HEK293T (cell line): ENCODE measurements around the gene ZNF697.

Source experiments
- CTCF ChIA-PET: fragments of 350-600 bp; formaldehyde crosslinking; extraction: SDS; loops from one replicate; lab custom pipeline; 2021; ENCODE audit warnings: antibody characterized with exemption, inconsistent platforms; lab: Yijun Ruan, JAX
- POLR2A ChIA-PET: fragments of 350-600 bp; formaldehyde crosslinking; extraction: SDS; loops from one replicate; lab custom pipeline; 2020; ENCODE audit warnings: antibody characterized with exemption, inconsistent platforms; lab: Yijun Ruan, JAX
- DNase-seq: peaks from one replicate; pipeline ENCODE4 v3.0.0; 2012; ENCODE audit warnings: mixed read lengths; ENCODE audit errors: extremely low spot score
- ARNT ChIP-seq: fragments of 450-650 bp; IDR thresholded peaks from 2 replicates; pipeline ENCODE4 v1.6.1; 2017; ENCODE audit warnings: mild to moderate bottlenecking
- BHLHE40 ChIP-seq: fragments of 450-650 bp; IDR thresholded peaks from 2 replicates; pipeline ENCODE4 v1.6.1; 2016; ENCODE audit warnings: mild to moderate bottlenecking, moderate library complexity, borderline replicate concordance
- CTBP1 ChIP-seq: fragments of 450-650 bp; IDR thresholded peaks from 2 replicates; pipeline ENCODE4 v1.6.1; 2016; ENCODE audit warnings: borderline replicate concordance
- ELF4 ChIP-seq: fragments of 450-650 bp; IDR thresholded peaks from 2 replicates; pipeline ENCODE4 v1.6.1; 2017; ENCODE audit warnings: antibody characterized with exemption
- FOXA1 ChIP-seq: fragments of 450-650 bp; IDR thresholded peaks from 2 replicates; pipeline ENCODE4 v1.6.1; 2016; ENCODE audit warnings: mild to moderate bottlenecking
- FOXK2 ChIP-seq: fragments of 450-650 bp; IDR thresholded peaks from 2 replicates; pipeline ENCODE4 v1.6.1; 2016; ENCODE audit warnings: mild to moderate bottlenecking
- FOXM1 ChIP-seq: fragments of 450-650 bp; IDR thresholded peaks from 2 replicates; pipeline ENCODE4 v1.6.1; 2017; ENCODE audit warnings: mild to moderate bottlenecking, borderline replicate concordance
- HDGF ChIP-seq: fragments of 450-650 bp; IDR thresholded peaks from 2 replicates; pipeline ENCODE4 v1.6.1; 2017; ENCODE audit warnings: antibody characterized with exemption, borderline replicate concordance
- L3MBTL2 ChIP-seq: fragments of 450-650 bp; conservative IDR thresholded peaks from 2 replicates; pipeline ENCODE4 v1.6.1; 2016; ENCODE audit warnings: mild to moderate bottlenecking
- LEF1 ChIP-seq: fragments of 450-650 bp; IDR thresholded peaks from 2 replicates; pipeline ENCODE4 v1.6.1; 2017; ENCODE audit warnings: mild to moderate bottlenecking, borderline replicate concordance
- NFRKB ChIP-seq: fragments of 450-650 bp; IDR thresholded peaks from 2 replicates; pipeline ENCODE4 v1.6.1; 2016; ENCODE audit warnings: mild to moderate bottlenecking, moderate library complexity
- SP1 ChIP-seq: fragments of 450-650 bp; IDR thresholded peaks from 2 replicates; pipeline ENCODE4 v1.6.1; 2017
- SUZ12 ChIP-seq: fragments of 450-650 bp; IDR thresholded peaks from 2 replicates; pipeline ENCODE4 v1.6.1; 2016; ENCODE audit warnings: mild to moderate bottlenecking
- TARDBP ChIP-seq: fragments of 450-650 bp; IDR thresholded peaks from 2 replicates; pipeline ENCODE4 v1.6.1; 2016
- ZNF384 ChIP-seq: fragments of 450-650 bp; IDR thresholded peaks from 2 replicates; pipeline ENCODE4 v1.6.1; 2016
- TF ChIP-seq, protein P1 (sequence below): fragments of 450-650 bp; IDR thresholded peaks from 2 replicates; pipeline ENCODE4 v1.6.1; 2016

The ZNF697 gene

DNA sequence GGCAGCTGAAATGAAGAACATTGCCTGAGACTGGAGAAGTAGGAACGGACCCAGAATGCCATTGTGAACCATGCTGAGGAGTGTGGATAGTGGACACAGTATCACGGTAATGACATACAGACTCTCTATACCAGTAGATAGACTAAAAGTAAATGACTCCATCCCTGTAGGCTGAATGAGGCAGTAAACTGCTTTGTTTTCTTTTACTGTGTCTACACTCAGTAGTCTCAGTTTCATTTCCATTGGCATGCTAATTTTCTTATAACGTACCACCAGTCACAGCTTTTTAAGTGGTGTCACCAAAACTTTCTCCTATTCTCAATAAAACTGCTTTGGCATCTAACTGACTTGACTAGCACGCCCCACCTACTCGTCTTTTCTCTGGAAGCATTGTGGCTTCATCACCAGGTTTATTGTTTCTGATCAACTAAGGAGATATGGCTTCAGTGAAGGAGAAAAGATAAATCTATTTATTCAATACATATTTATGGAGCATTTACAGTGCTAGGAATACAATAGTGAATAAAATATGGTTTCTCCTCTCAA is 8.4 kb upstream of the ZNF697 start:
- TF ChIP-seq CTBP1: no peak
- TF ChIP-seq ZNF384: no peak
- no peak for TF ChIP-seq FOXA1
- TF ChIP-seq, protein P1, sequence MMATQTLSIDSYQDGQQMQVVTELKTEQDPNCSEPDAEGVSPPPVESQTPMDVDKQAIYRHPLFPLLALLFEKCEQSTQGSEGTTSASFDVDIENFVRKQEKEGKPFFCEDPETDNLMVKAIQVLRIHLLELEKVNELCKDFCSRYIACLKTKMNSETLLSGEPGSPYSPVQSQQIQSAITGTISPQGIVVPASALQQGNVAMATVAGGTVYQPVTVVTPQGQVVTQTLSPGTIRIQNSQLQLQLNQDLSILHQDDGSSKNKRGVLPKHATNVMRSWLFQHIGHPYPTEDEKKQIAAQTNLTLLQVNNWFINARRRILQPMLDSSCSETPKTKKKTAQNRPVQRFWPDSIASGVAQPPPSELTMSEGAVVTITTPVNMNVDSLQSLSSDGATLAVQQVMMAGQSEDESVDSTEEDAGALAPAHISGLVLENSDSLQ: no peak
- TF ChIP-seq ARNT: no peak
- no peak for TF ChIP-seq SP1
- TF ChIP-seq L3MBTL2: no peak
- no peak for TF ChIP-seq SUZ12
- no peak for TF ChIP-seq FOXK2
- TF ChIP-seq BHLHE40: no peak
- TF ChIP-seq NFRKB: no peak
- no peak for TF ChIP-seq LEF1
- TF ChIP-seq TARDBP: no peak
- no peak for TF ChIP-seq ELF4
- no peak for TF ChIP-seq FOXM1
- no peak for TF ChIP-seq HDGF
- DNase-seq: no peak
- ChIA-PET CTCF (interaction anchor here (0.7 to 1.0 kb wide), 2 partner anchors 9 to 19 kb away, joined by 3 to 4 read pairs; no protein-coding TSS in a partner anchor), POLR2A (no interaction called here)

DNA sequence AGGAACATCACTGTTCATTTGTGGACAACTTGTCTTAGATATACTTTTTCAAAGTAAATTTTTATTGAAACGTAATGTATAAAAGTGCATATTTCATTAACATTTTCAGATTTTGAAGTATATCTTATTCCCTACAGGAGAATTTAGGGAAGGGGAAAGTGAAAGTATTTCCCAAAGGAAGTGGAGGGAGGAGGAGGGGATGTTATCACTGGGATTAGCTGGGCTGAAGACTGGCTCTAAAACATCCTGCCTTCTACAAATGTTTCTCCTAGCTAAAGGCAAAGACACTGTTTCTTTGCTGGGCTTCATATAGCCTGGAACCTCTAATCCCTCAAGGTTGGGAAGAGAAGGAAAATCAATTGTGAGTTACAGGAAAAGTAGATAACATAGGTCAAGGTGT is 7.1 kb upstream of the ZNF697 start:
- CTCF ChIA-PET: no interaction called here

DNA sequence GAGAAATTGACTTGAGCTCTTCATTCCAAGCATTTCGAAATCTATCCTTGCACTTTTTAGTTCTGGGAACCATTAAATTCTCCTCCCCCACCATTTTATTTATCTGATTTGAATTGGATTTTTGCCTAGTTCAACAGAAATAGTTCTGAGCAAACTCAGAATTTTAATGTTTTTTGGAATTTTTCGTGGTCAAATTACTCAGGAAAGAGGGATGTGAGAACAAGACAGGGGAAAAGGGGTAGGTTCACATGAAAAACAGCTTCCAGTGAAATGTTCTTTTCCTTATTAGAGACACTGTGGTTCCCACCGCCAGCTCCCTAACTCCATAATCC is 5.7 kb upstream of the ZNF697 start:
- TF ChIP-seq ARNT (no peak), BHLHE40 (no peak), TARDBP (no peak), ZNF384 (no peak), NFRKB (no peak), SUZ12 (no peak), FOXM1 (no peak), ELF4 (no peak), L3MBTL2 (no peak), FOXA1 (no peak)
- TF ChIP-seq, protein P1: no peak
- no peak for DNase-seq
- POLR2A ChIA-PET: no interaction called here
- CTCF ChIA-PET: interaction anchor here (0.7 to 0.9 kb wide), 3 partner anchors 8 to 62 kb away, joined by 3 to 5 read pairs (median 3); no protein-coding TSS in a partner anchor

More for the DNA sequence above, 7.1 kb upstream of the ZNF697 start:
- DNase-seq: no peak
- no peak for TF ChIP-seq FOXK2
- TF ChIP-seq CTBP1: no peak
- TF ChIP-seq HDGF: no peak
- no peak for TF ChIP-seq SUZ12
- no peak for TF ChIP-seq BHLHE40
- TF ChIP-seq L3MBTL2: no peak
- no peak for TF ChIP-seq ELF4
- TF ChIP-seq ARNT: no peak
- no peak for TF ChIP-seq FOXM1
- no peak for TF ChIP-seq FOXA1
- no peak for TF ChIP-seq NFRKB
- TF ChIP-seq TARDBP: no peak
- TF ChIP-seq LEF1: no peak
- TF ChIP-seq, protein P1: no peak
- TF ChIP-seq ZNF384: no peak
- no peak for TF ChIP-seq SP1
- POLR2A ChIA-PET: no interaction called here

DNA sequence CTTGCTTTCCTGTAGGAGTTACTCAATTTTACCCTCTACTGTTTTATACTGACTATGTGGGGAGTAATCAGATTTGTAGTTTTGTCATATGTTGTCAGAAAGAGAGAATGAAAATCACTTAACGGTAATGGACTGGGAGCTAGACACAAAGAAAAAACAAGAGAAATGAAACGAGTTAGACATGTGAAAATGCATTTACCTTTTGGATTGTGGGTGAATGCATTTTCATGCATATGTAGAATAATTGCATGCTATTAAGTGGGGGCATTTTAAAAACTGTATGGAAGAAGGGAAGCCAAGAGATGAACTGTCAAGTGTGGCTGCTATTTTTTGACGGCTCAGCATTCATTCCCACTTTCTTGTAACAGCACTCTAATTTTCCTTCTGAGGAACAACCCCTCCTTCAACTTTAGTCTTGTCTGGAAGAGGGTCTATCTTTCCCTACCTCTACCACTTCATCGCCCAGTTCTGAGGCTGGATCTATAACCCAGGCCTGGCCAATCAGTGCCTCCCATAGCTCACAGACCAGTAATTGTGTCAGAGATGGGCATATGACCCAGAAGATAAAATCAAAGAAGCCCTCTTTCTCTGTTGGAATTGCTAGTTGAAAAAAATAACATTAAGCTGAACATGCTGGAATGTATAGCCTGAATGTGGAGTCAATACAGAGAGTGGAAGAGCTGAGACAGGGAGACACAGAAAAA is 5.2 kb upstream of the ZNF697 start:
- TF ChIP-seq TARDBP (no peak), HDGF (no peak), BHLHE40 (no peak), FOXM1 (no peak), L3MBTL2 (no peak), ZNF384 (no peak), SP1 (no peak)
- TF ChIP-seq, protein P1: no peak
- CTCF ChIA-PET: interaction anchor here (0.7 to 0.9 kb wide), 3 partner anchors 8 to 61 kb away, joined by 3 to 5 read pairs (median 3); no protein-coding TSS in a partner anchor
- POLR2A ChIA-PET: no interaction called here
- DNase-seq: no peak

DNA sequence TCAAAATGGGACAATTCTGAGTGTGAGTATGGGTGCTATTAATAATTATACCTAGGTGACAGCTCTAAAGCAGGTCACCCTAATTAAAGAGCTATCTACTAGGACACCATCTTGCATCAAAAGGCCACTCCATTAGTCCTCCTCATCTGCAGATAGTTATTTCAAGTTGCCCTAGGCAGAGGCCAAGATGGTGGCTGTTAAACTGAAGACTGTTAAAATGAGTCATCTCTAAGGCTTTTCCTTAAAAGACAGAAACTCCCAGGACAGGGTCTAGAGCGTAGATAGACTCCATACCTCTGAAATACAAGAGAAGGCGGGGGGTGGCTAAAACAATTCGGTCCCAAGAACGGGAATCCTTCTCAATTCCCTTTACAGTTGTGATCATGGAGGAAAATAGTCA is 4.5 kb upstream of the ZNF697 start:
- CTCF ChIA-PET: no interaction called here
- TF ChIP-seq, protein P1: no peak
- no peak for TF ChIP-seq FOXA1
- TF ChIP-seq ARNT: no peak
- TF ChIP-seq TARDBP: no peak
- TF ChIP-seq BHLHE40: no peak
- TF ChIP-seq FOXM1: no peak
- TF ChIP-seq NFRKB: no peak
- no peak for TF ChIP-seq ZNF384
- TF ChIP-seq CTBP1: no peak
- no peak for TF ChIP-seq FOXK2
- TF ChIP-seq LEF1: no peak
- no peak for TF ChIP-seq L3MBTL2
- TF ChIP-seq SUZ12: no peak
- no peak for TF ChIP-seq HDGF
- TF ChIP-seq ELF4: no peak
- no peak for TF ChIP-seq SP1
- POLR2A ChIA-PET: no interaction called here
- no peak for DNase-seq
